ENCODE data around the gene ZCCHC3. TPM values are rescaled to one million over a fixed set of nuclear protein-coding genes. Genes with fewer than 3 reads are reported as not detected.

ZCCHC3 gene, protein sequence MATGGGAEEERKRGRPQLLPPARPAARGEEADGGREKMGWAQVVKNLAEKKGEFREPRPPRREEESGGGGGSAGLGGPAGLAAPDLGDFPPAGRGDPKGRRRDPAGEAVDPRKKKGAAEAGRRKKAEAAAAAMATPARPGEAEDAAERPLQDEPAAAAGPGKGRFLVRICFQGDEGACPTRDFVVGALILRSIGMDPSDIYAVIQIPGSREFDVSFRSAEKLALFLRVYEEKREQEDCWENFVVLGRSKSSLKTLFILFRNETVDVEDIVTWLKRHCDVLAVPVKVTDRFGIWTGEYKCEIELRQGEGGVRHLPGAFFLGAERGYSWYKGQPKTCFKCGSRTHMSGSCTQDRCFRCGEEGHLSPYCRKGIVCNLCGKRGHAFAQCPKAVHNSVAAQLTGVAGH
- total RNA-seq (10 to 100 TPM in 1 of 2 donors, 1 to 10 TPM in 1; 6.2 to 22.1 TPM), polyA plus RNA-seq (1 to 10 TPM; 2.4 to 5.0 TPM)

DNA sequence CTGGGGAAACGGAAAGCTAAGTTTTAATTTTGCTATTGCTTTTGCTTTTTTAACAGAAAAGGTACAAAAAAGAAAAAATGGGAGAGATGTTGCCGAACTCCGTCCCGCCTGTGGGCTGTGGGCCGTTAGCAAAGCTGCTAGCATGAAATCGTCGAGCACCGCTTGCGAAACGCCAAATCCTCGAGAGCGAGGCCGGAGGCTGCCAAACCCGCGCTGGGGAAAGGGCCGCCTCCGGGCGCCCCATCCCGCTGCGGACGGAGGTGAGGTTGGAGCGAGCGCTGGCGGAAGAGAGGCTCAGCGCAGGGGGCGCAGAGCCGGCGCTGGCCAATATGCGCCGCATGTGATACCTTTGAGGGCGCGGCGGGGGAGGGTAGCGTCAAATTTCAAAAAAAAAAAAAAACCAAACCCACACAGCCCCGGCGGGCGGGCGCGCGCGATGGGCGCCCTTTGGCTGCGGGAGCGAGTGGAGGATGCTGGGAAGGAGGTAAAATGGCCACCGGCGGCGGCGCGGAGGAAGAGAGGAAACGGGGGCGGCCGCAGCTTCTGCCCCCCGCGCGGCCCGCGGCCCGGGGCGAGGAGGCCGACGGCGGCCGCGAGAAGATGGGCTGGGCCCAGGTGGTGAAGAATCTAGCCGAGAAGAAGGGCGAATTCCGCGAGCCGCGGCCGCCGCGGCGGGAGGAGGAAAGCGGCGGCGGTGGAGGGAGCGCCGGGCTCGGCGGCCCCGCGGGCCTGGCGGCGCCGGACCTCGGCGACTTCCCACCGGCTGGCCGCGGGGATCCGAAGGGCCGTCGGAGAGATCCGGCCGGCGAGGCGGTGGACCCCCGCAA, at the start of gene ZCCHC3:
Gene ZCCHC3, plus strand, starts transcription at position 473 of the 827 bp plus-strand sequence. Its CDS starts 17 bp downstream, at position 490.
- Histone ChIP-seq H3K36me3 (ENCODE audit: control insufficient read depth in 4 of 4, insufficient read depth in 3 of 4, low read depth in 1 of 4, low read length in 3 of 4) (peaks cover 0 to 4% (median 0%) of the 10 kb centered on the region in 4 donors), H3K9ac (ENCODE audit: low read depth in 1 of 2, low read length in 2 of 2) (peak within 1 kb of the TSS; percentile 82 to 83), H3K27me3 (ENCODE audit: control insufficient read depth in 4 of 4, insufficient read depth in 4 of 4, low read length in 3 of 4) (no peaks in the 10 kb centered on the region), H3K4me1 (ENCODE audit: control insufficient read depth in 4 of 4, insufficient read depth in 4 of 4, low read length in 3 of 4) (peaks cover 0 to 35% (median 27%) of the 10 kb centered on the region in 4 donors), H3K9me3 (ENCODE audit: control insufficient read depth in 4 of 4, low read length in 3 of 4) (no peaks in the 10 kb centered on the region), H3K27ac (ENCODE audit: low read depth in 1 of 2, low read length in 2 of 2) (peak within 1 kb of the TSS; percentile 79 to 95), H3K4me3 (ENCODE audit: low read depth in 1 of 3, low read length in 3 of 3) (peak within 1 kb of the TSS; percentile 85 to 92 (median 85))
- TF ChIP-seq, protein P1, sequence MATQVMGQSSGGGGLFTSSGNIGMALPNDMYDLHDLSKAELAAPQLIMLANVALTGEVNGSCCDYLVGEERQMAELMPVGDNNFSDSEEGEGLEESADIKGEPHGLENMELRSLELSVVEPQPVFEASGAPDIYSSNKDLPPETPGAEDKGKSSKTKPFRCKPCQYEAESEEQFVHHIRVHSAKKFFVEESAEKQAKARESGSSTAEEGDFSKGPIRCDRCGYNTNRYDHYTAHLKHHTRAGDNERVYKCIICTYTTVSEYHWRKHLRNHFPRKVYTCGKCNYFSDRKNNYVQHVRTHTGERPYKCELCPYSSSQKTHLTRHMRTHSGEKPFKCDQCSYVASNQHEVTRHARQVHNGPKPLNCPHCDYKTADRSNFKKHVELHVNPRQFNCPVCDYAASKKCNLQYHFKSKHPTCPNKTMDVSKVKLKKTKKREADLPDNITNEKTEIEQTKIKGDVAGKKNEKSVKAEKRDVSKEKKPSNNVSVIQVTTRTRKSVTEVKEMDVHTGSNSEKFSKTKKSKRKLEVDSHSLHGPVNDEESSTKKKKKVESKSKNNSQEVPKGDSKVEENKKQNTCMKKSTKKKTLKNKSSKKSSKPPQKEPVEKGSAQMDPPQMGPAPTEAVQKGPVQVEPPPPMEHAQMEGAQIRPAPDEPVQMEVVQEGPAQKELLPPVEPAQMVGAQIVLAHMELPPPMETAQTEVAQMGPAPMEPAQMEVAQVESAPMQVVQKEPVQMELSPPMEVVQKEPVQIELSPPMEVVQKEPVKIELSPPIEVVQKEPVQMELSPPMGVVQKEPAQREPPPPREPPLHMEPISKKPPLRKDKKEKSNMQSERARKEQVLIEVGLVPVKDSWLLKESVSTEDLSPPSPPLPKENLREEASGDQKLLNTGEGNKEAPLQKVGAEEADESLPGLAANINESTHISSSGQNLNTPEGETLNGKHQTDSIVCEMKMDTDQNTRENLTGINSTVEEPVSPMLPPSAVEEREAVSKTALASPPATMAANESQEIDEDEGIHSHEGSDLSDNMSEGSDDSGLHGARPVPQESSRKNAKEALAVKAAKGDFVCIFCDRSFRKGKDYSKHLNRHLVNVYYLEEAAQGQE (IDR thresholded peaks at IDR 0.05) = peak; percentile 82
- TF ChIP-seq YY1 (IDR thresholded peaks at IDR 0.05) = peak; percentile 98
- no peak for TF ChIP-seq HNF4G (IDR thresholded peaks at IDR 0.05)
- TF ChIP-seq, protein P2, sequence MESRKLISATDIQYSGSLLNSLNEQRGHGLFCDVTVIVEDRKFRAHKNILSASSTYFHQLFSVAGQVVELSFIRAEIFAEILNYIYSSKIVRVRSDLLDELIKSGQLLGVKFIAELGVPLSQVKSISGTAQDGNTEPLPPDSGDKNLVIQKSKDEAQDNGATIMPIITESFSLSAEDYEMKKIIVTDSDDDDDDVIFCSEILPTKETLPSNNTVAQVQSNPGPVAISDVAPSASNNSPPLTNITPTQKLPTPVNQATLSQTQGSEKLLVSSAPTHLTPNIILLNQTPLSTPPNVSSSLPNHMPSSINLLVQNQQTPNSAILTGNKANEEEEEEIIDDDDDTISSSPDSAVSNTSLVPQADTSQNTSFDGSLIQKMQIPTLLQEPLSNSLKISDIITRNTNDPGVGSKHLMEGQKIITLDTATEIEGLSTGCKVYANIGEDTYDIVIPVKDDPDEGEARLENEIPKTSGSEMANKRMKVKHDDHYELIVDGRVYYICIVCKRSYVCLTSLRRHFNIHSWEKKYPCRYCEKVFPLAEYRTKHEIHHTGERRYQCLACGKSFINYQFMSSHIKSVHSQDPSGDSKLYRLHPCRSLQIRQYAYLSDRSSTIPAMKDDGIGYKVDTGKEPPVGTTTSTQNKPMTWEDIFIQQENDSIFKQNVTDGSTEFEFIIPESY (IDR thresholded peaks at IDR 0.05) = peak; percentile 66
- TF ChIP-seq, protein P3, sequence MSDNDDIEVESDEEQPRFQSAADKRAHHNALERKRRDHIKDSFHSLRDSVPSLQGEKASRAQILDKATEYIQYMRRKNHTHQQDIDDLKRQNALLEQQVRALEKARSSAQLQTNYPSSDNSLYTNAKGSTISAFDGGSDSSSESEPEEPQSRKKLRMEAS (IDR thresholded peaks at IDR 0.05) = peak; percentile 17
- TF ChIP-seq RXRA (IDR thresholded peaks at IDR 0.05) = peak; percentile 48 to 53
- TF ChIP-seq SP1 (IDR thresholded peaks at IDR 0.05) = peak; percentile 69
- peak; percentile 87 for TF ChIP-seq TAF1 (conservative IDR thresholded peaks at IDR 0.05)
- peak in 1 of 2 donors; percentile 36 for TF ChIP-seq HNF4A (conservative IDR thresholded peaks at IDR 0.05)
- peak in 1 of 2 donors; percentile 33 for TF ChIP-seq EGR1 (IDR thresholded peaks at IDR 0.05; ENCODE audit: low read depth in 2 of 2)
- peak in 1 of 2 donors; percentile 66 for TF ChIP-seq GABPA (IDR thresholded peaks at IDR 0.05 in 1 of 2, conservative IDR thresholded peaks at IDR 0.05 in 1 of 2)
- TF ChIP-seq FOXA2 (IDR thresholded peaks at IDR 0.05) = no peak
- TF ChIP-seq, protein P4, sequence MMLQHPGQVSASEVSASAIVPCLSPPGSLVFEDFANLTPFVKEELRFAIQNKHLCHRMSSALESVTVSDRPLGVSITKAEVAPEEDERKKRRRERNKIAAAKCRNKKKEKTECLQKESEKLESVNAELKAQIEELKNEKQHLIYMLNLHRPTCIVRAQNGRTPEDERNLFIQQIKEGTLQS (IDR thresholded peaks at IDR 0.05) = peak; percentile 30
- peak; percentile 51 for TF ChIP-seq NR2F2 (IDR thresholded peaks at IDR 0.05)
- TF ChIP-seq, protein P5, sequence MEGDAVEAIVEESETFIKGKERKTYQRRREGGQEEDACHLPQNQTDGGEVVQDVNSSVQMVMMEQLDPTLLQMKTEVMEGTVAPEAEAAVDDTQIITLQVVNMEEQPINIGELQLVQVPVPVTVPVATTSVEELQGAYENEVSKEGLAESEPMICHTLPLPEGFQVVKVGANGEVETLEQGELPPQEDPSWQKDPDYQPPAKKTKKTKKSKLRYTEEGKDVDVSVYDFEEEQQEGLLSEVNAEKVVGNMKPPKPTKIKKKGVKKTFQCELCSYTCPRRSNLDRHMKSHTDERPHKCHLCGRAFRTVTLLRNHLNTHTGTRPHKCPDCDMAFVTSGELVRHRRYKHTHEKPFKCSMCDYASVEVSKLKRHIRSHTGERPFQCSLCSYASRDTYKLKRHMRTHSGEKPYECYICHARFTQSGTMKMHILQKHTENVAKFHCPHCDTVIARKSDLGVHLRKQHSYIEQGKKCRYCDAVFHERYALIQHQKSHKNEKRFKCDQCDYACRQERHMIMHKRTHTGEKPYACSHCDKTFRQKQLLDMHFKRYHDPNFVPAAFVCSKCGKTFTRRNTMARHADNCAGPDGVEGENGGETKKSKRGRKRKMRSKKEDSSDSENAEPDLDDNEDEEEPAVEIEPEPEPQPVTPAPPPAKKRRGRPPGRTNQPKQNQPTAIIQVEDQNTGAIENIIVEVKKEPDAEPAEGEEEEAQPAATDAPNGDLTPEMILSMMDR (IDR thresholded peaks at IDR 0.05; ENCODE audit: low read depth, low read length, missing input control) = peak; percentile 4
- TF ChIP-seq RAD21 (IDR thresholded peaks at IDR 0.05) = peak in 1 of 2 donors; percentile 45
- no peak for TF ChIP-seq JUND (IDR thresholded peaks at IDR 0.05)
- no peak for TF ChIP-seq FOXA1 (IDR thresholded peaks at IDR 0.05)
- peak; percentile 84 for DNase-seq (ENCODE audit: low spot score)
- WGBS = under 1% methylated on average over 99 of the region's 99 CpGs

All from liver (tissue), 9 donors.